HG02970 (cell line): ENCODE measurements around the gene DELE1.

ENCODE experiments used
- ATAC-seq: cut with Tn5 transposase; IDR thresholded peaks from one replicate; pipeline ENCODE4 v1.9.1; 2021; ENCODE audit warnings: mild to moderate bottlenecking, moderate library complexity, moderate number of reproducible peaks; ENCODE audit not compliant: unreplicated experiment, low FRiP score

Gene DELE1

GRCh38 chr5:141986072-141986471, 62.4 kb downstream of the DELE1 start:
- no peak for ATAC-seq

- ATAC-seq = no peak
Measured at GRCh38 chr5:141989720-141990119, 66.0 kb downstream of the DELE1 start.
